B cell (primary cell): Measurements from ENCODE around the gene BACH2. TPM values are rescaled to one million over a fixed set of nuclear protein-coding genes. Genes with fewer than 3 reads are reported as not detected.

Source experiments
- ATAC-seq: fragments of 200-7000 bp; cut with Tn5 transposase; one replicate; pipeline ENCODE4 v1.10.0; 2021; ENCODE audit warnings: low read depth, mild to moderate bottlenecking, moderate number of reproducible peaks, moderate library complexity
- CTCF ChIA-PET: fragments of 350-600 bp; sonication (Branson Sonifier 250); formaldehyde crosslinking; loops from one replicate; lab custom pipeline; 2021; ENCODE audit warnings: antibody characterized with exemption, inconsistent platforms; lab: Charles Lee
- POLR2A ChIA-PET: fragments of 350-600 bp; sonication (Branson Sonifier 250); formaldehyde crosslinking; loops from one replicate; lab custom pipeline; 2021; ENCODE audit warnings: antibody characterized with exemption; lab: Charles Lee
- DNase-seq: peaks from one replicate; pipeline ENCODE4 v3.0.0; 2013
- H2AFZ ChIP-seq: 2 replicates; pipeline ENCODE4 v1.6.1; 2012; ENCODE audit warnings: mild to moderate bottlenecking, low read depth, low read length; ENCODE audit not compliant: insufficient read depth, poor library complexity, severe bottlenecking
- H3K27ac ChIP-seq, 2 donors: 1 replicate in 1 of 2; 2 replicates in 1 of 2; pipeline ENCODE4 v1.5.1; 2012 to 2013; ENCODE audit warnings: low read length in 2 of 2, mild to moderate bottlenecking in 2 of 2, moderate library complexity in 1 of 2
- H3K27me3 ChIP-seq, 4 experiments: fragments of 200-600 bp in 1 of 4; sonication (generic) in 1 of 4; replicated peaks in 1 of 4; 1 replicate in 2 of 4; 2 replicates in 2 of 4; pipeline versions ENCODE4 v1.6.1 to v1.7.0; 2013 to 2016; ENCODE audit warnings: low read length in 3 of 4, mild to moderate bottlenecking in 2 of 4, mixed read lengths in 1 of 4, moderate library complexity in 1 of 4; ENCODE audit not compliant: insufficient read depth in 4 of 4, control insufficient read depth in 3 of 4; ENCODE audit errors: control extremely low read depth in 1 of 4
- H3K36me3 ChIP-seq, 2 experiments: replicated peaks in 1 of 2; 1 replicate in 1 of 2; 2 replicates in 1 of 2; pipeline versions ENCODE4 v1.6.1 to v1.7.1; 2013; ENCODE audit warnings: low read length in 1 of 2; ENCODE audit not compliant: insufficient read depth in 2 of 2, control insufficient read depth in 1 of 2; ENCODE audit errors: control extremely low read depth in 1 of 2, extremely low read depth in 1 of 2
- H3K4me1 ChIP-seq, 2 donors: fragments of 200-600 bp in 1 of 2; sonication (generic) in 1 of 2; 1 replicate in 1 of 2; 2 replicates in 1 of 2; pipeline versions ENCODE4 v1.5.1 to v1.6.1; 2013 to 2017; ENCODE audit warnings: low read length in 2 of 2; ENCODE audit not compliant: control insufficient read depth in 2 of 2, insufficient read depth in 2 of 2
- H3K4me2 ChIP-seq: replicated peaks from 2 replicates; pipeline ENCODE3; 2012; ENCODE audit warnings: mild to moderate bottlenecking, low read depth, low read length; ENCODE audit not compliant: poor library complexity, severe bottlenecking
- H3K4me3 ChIP-seq, 5 experiments: fragments of 200-600 bp in 1 of 5; sonication (generic) in 1 of 5; 1 replicate in 3 of 5; 2 replicates in 2 of 5; pipeline versions ENCODE4 v1.5.1 to v1.7.0; 2011 to 2016; ENCODE audit warnings: low read length in 4 of 5, mild to moderate bottlenecking in 4 of 5, low read depth in 2 of 5, control low read depth in 1 of 5, moderate library complexity in 1 of 5; ENCODE audit not compliant: insufficient read depth in 1 of 5; ENCODE audit errors: control extremely low read depth in 1 of 5, extremely low read depth in 1 of 5
- H3K79me2 ChIP-seq: fragments of 200-600 bp; sonication (generic); one replicate; pipeline ENCODE4 v1.6.0; 2016; ENCODE audit warnings: low read length; ENCODE audit not compliant: control insufficient read depth, insufficient read depth
- H3K9ac ChIP-seq: fragments of 200-600 bp; sonication (generic); 2 replicates; pipeline ENCODE4 v1.6.1; 2017; ENCODE audit warnings: mild to moderate bottlenecking, low read length, moderate library complexity
- H3K9me3 ChIP-seq, 3 donors: one replicate each; pipeline versions ENCODE4 v1.6.1 to v1.7.1; 2013; ENCODE audit warnings: low read length in 2 of 3; ENCODE audit not compliant: control insufficient read depth in 2 of 3, insufficient read depth in 1 of 3; ENCODE audit errors: control extremely low read depth in 1 of 3
- H4K20me1 ChIP-seq: 2 replicates; pipeline ENCODE4 v1.6.0; 2012; ENCODE audit warnings: mild to moderate bottlenecking, low read length; ENCODE audit not compliant: insufficient read depth, control insufficient read depth, poor library complexity, severe bottlenecking
- H3K27ac Mint-ChIP-seq: one replicate; pipeline ENCODE4 v1.8.0; 2021; ENCODE audit warnings: mixed read lengths
- H3K27me3 Mint-ChIP-seq: one replicate; pipeline ENCODE4 v1.8.0; 2021; ENCODE audit warnings: mixed read lengths
- H3K4me1 Mint-ChIP-seq: one replicate; pipeline ENCODE4 v1.8.0; 2021; ENCODE audit warnings: mixed read lengths
- H3K4me3 Mint-ChIP-seq: one replicate; pipeline ENCODE4 v1.8.0; 2021; ENCODE audit warnings: mixed read lengths
- H3K9me3 Mint-ChIP-seq: one replicate; pipeline ENCODE4 v1.8.0; 2022; ENCODE audit warnings: mixed read lengths; ENCODE audit not compliant: insufficient read depth
- EZH2 ChIP-seq: IDR thresholded peaks from 2 replicates; pipeline ENCODE4 v1.6.1; 2012; ENCODE audit warnings: borderline replicate concordance, low read depth, mild to moderate bottlenecking, moderate library complexity, low read length; ENCODE audit not compliant: insufficient read depth, poor library complexity, severe bottlenecking
- WGBS: methylation state at CpG from one replicate; pipeline ENCODE4 v1.1.5; 2013; ENCODE audit warnings: missing lambda C conversion rate; ENCODE audit not compliant: insufficient coverage; 5-methylcytosine and 5-hydroxymethylcytosine counted together
- intact Hi-C: fragments of 100-400 bp; cut with micrococcal nuclease; formaldehyde crosslinking; loops from one replicate; pipeline ENCODE4 v1.10.0; 2022
- polyA plus RNA-seq: library from polyadenylated mRNA; depleted of rRNA; stranded (reverse); fragments of >200 nt; gene quantifications from 2 replicates; pipeline ENCODE4 v1.2.3, GENCODE V29; 2012
- total RNA-seq, 2 donors: library from RNA; stranded (reverse); fragments of 120-200 nt in 1 of 2; gene quantifications; 1 replicate in 1 of 2; 2 replicates in 1 of 2; pipeline versions ENCODE4 v1.2.3 to v1.2.4, GENCODE V29; 2013 to 2022
- TF ChIP-seq, protein P1 (sequence below): fragments of 200-600 bp; IDR thresholded peaks from one replicate; pipeline ENCODE4 v1.8.0; 2022; ENCODE audit warnings: antibody characterized with exemption, mild to moderate bottlenecking

Gene BACH2
- total and polyA plus RNA-seq, 2 donors (not counting 1 experiment from before 2014, with no cell fraction given), result 41.1 to 235 TPM

DNA sequence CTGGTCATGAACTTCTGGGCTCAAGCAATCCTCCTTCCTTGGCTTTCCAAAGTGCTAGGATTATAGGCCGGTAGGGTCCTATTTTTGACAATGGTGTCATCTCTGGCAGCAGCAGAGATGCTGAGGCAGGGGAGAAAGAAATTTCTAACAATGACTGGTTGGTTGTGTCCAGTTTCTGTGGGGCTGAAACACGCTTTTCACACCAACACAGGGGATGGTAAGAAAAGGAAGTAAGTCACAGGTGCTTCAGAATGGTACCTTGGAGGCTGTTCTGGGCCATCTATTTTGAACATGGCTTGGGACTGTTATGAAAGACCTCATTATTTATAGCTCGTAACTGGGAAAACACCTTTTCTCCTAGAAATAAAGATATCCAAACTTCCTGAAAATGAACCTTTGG, 329.7 kb downstream of the BACH2 start:
- Mint-ChIP-seq H3K27ac (peak overlapping the region; percentile 63), H3K27me3 (no peaks in the 10 kb centered on the region), H3K9me3 (no peaks in the 10 kb centered on the region), H3K4me3 (no peak overlapping the region), H3K4me1 (peaks cover 15% of the 10 kb centered on the region)
- no peaks in the 10 kb centered on the region for H3K4me1 ChIP-seq
- H3K79me2 ChIP-seq, result peaks cover 39% of the 10 kb centered on the region
- peaks cover 0 to 59% of the 10 kb centered on the region in 2 experiments for H3K36me3 ChIP-seq
- TF ChIP-seq, protein P1, sequence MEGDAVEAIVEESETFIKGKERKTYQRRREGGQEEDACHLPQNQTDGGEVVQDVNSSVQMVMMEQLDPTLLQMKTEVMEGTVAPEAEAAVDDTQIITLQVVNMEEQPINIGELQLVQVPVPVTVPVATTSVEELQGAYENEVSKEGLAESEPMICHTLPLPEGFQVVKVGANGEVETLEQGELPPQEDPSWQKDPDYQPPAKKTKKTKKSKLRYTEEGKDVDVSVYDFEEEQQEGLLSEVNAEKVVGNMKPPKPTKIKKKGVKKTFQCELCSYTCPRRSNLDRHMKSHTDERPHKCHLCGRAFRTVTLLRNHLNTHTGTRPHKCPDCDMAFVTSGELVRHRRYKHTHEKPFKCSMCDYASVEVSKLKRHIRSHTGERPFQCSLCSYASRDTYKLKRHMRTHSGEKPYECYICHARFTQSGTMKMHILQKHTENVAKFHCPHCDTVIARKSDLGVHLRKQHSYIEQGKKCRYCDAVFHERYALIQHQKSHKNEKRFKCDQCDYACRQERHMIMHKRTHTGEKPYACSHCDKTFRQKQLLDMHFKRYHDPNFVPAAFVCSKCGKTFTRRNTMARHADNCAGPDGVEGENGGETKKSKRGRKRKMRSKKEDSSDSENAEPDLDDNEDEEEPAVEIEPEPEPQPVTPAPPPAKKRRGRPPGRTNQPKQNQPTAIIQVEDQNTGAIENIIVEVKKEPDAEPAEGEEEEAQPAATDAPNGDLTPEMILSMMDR, result no peak
- TF ChIP-seq EZH2, result no peak
- no peak for DNase-seq
- CTCF ChIA-PET, result interaction anchor here (0.6 to 1.7 kb wide), 3 partner anchors 23 to 507 kb away, joined by 3 to 5 read pairs (median 4); no protein-coding TSS in a partner anchor
- no peak for ATAC-seq
- no peak overlapping the region for H3K9ac ChIP-seq
- no peak overlapping the region for H2AFZ ChIP-seq
- no peak overlapping the region for H3K4me3 ChIP-seq
- intact Hi-C loops, result no loop called here
- H3K27ac ChIP-seq, result peak overlapping the region in 1 of 2 donors; percentile 13
- no CpG with 5 or more reads among the region's 3 CpGs for WGBS
- no peaks in the 10 kb centered on the region for H3K27me3 ChIP-seq
- H4K20me1 ChIP-seq, result peaks cover 70% of the 10 kb centered on the region
- H3K9me3 ChIP-seq, result no peaks in the 10 kb centered on the region
- no peak overlapping the region for H3K4me2 ChIP-seq
- POLR2A ChIA-PET, result no interaction called here

DNA sequence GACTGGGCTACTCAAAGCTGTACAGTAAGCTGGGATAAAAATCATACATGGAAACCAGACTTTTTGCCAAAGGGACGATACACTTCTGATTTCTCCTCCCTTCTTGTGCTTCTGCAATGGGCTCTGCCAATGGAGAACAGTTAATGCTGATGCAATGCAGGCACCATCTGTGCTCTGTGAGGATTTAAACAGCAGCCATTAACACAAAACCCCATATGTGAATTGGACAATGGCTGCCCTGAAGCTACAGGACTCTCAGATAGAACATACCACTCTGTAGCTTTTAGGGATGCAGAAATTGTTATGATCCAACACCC, 330.5 kb downstream of the BACH2 start:
- ChIA-PET CTCF (interaction anchor here (0.6 to 1.7 kb wide), 5 partner anchors 24 to 513 kb away, joined by 3 to 5 read pairs (median 4); no protein-coding TSS in a partner anchor), POLR2A (no interaction called here)
- H3K4me1 ChIP-seq, result no peaks in the 10 kb centered on the region
- TF ChIP-seq EZH2, result no peak
- TF ChIP-seq, protein P1, result no peak
- no peak overlapping the region for H2AFZ ChIP-seq
- peak overlapping the region in 1 of 2 donors; percentile 13 for H3K27ac ChIP-seq
- no peak overlapping the region for H3K4me3 ChIP-seq
- WGBS, result 100% methylated on average over 1 of the region's 1 CpG
- H3K27me3 ChIP-seq, result no peaks in the 10 kb centered on the region
- peaks cover 0 to 55% of the 10 kb centered on the region in 2 experiments for H3K36me3 ChIP-seq
- H3K27me3 Mint-ChIP-seq, result no peaks in the 10 kb centered on the region
- no peak overlapping the region for H3K4me2 ChIP-seq
- H4K20me1 ChIP-seq, result peaks cover 68% of the 10 kb centered on the region
- H3K9me3 ChIP-seq, result no peaks in the 10 kb centered on the region
- peaks cover 11% of the 10 kb centered on the region for H3K4me1 Mint-ChIP-seq
- H3K9ac ChIP-seq, result no peak overlapping the region
- no peak for ATAC-seq
- intact Hi-C loops, result no loop called here
- H3K79me2 ChIP-seq, result peaks cover 31% of the 10 kb centered on the region
- H3K4me3 Mint-ChIP-seq, result no peak overlapping the region
- DNase-seq, result no peak
- peak overlapping the region; percentile 63 for H3K27ac Mint-ChIP-seq
- H3K9me3 Mint-ChIP-seq, result no peaks in the 10 kb centered on the region
